Frontal cortex (tissue), 4 donors: ENCODE data around the gene SBK2. TPM values are rescaled to one million over a fixed set of nuclear protein-coding genes. Genes with fewer than 3 reads are reported as not detected.
"Not testable (repeated sequence)": the region's sequence is repeated elsewhere in the genome, so short reads cannot be mapped to it uniquely, and the experiment has no call there.

ENCODE experiments used
- DNase-seq, 2 donors: peaks; one replicate each; pipeline ENCODE4 v3.0.0; 2012; ENCODE audit warnings: low spot score in 2 of 2
- FAIRE-seq: peaks from 2 replicates; lab custom pipeline; 2012; peaks lifted over from hg19 to GRCh38; lab: Jason Lieb, UNC
- total RNA-seq: library from RNA; depleted of rRNA; stranded (reverse); fragments of >200 nt; gene quantifications from one replicate; pipeline ENCODE4 v1.2.3, GENCODE V29; 2014
- donor health status: control.
- donor health status: control.
- donor health status: control.

Gene SBK2, protein sequence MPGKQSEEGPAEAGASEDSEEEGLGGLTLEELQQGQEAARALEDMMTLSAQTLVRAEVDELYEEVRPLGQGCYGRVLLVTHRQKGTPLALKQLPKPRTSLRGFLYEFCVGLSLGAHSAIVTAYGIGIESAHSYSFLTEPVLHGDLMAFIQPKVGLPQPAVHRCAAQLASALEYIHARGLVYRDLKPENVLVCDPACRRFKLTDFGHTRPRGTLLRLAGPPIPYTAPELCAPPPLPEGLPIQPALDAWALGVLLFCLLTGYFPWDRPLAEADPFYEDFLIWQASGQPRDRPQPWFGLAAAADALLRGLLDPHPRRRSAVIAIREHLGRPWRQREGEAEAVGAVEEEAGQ
- 0.41 TPM for total RNA-seq

DNA sequence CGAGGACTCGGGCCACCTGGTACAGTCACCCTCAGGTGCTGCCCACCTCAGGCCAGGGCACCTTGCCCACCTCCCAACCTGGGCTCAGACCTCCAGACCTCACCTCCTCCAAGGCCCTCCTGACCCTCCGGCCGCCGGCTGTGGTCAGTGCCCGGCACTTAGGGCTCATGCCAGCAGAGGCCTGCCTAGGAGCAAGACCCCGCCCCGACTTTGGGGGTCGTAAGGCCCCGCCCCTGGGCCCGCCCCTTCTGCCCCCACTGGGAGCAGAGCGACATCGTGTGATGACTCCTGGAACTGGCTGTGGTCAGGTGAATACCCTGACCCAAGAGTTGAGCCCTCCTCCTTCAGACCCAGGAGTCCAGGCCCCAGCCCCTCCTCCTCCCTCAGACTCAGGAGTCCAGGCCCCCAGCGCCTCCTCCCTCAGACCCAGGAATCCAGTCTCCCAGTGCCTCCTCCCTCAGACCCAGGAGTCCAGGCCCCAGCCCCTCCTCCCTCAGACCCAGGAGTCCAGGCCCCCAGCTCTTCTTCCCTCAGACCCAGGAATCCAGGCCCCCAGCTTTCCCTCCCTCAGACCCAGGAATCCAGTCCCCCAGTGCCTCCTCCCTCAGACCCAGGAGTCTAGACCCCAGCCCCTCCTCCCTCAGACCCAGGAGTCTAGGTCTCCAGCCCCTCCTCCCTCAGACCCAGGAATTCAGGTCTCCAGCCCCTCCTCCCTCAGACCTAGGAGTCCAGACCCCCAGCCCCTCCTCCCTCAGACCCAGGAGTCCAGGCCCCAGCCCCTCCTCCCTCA lies at the start of gene SBK2:
SBK2 (minus strand) TSS at position 183 of the 790 bp plus-strand sequence. CDS start 839 bp downstream, outside the sequence.
- no peak for DNase-seq

DNA sequence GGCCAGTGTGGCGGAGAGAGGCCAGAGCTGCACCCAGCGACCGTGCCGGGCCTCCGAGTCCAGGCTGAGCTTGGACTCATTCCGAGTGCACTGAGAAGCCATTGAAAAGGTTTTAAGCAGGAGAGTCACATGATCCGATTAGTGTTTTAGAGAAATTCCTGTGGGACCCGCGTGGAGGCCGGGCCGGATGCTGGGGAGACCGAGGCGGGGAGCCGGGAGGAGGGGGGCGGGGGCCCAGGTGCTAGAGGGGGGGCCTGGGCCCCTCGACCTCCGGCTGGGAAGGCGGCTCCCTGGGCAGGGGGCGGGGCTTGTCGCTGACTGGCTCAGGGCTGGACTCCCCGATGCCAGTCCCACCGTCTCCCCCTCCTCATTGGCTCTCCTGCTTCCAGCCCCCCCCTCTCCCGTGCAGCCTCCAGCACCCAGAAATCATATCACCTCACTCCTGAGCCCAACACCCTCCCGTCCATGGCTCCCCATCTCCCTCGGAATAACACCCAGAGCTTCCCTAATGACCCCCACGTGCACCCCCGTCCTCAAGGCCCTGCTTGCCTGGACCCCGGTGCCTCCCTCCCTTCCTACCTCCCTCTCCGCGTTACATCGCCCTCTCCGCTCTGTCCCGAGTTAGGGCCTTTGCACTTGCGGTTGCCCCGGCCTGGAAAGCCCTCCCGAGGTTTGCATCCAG lies 48.9 kb upstream of the SBK2 start:
- FAIRE-seq (no peak), DNase-seq (peak; percentile 62 to 78)

More for the DNA sequence above, at the start of gene SBK2:
- no peak for FAIRE-seq

DNA sequence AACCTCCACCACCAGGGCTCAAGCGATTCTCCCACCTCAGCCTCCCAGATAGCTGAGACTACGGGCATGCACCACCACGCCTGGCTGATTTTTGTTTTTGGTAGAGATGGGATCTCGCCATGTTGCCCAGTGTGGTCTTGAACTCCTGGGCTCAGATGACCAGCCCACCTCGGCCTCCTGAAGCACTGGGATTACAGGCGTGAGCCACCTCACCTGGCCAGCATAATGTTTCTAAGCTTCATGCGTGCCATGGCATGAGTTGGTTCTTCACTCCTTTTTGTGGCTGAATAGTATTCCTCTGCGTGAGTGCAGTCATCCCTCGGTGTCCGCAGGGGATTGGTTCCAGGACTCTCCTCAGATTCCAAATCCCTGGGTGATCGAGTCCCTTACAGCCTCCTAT lies 47.9 kb upstream of the SBK2 start:
- no peak for FAIRE-seq
- DNase-seq = no peak

DNA sequence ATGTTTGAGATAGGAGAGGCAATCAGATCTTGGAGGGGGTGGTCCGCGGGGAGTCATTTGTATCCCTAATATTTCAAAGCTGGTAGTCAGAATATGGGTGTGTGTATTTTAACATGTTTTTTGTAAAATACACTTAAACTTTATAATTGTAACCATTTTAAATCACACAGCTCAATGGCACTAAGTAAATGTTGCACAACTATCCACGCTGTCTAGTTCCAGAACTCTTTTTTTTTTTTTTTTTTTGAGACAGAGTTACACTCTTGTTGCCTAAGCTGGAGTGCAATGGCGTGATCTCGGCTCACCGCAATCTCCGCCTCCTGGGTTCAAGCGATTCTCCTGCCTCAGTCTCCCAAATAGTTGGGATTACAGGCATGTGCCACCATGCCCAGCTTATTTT lies 47.0 kb upstream of the SBK2 start:
- FAIRE-seq, DNase-seq: not testable (repeated sequence)

DNA sequence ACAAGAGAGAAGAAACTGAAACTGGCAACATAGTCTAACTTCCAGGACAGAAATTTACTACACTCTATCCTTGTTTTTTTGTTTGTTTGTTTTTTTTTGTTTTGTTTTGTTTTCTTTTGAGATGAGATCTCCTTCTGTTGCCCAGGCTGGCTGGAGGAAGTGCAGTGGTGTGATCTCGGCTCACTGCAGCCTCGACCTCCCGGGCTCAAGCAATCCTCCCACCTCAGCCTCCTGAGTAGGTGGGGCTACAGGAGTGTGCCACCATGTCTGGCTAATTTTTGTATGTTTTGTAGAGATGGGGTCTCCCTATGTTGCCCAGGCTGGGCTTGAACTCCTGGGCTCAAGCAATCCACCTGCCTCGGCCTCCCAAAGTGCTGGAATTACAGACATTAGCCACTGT lies 45.4 kb upstream of the SBK2 start:
- not testable (repeated sequence) for DNase-seq, FAIRE-seq

DNA sequence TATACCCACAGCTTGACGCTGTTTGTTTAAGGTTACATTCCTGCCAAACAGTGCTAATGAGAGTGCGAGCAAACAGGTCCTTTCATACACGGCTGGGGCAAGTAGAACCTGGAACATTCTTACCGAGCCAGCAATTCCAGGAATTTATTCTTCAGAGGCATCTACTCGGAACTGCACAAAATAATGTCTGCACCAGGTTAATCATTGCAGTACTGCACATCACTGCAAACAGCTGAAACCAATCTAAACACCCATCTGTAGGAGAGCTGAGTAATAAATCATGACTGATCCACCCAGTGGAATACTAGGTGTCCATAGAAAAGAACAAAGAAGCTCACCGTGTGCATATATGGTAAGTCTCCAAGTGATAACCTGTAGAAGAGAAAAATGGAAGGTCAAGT lies 44.9 kb upstream of the SBK2 start:
- DNase-seq (no peak), FAIRE-seq (no peak)

DNA sequence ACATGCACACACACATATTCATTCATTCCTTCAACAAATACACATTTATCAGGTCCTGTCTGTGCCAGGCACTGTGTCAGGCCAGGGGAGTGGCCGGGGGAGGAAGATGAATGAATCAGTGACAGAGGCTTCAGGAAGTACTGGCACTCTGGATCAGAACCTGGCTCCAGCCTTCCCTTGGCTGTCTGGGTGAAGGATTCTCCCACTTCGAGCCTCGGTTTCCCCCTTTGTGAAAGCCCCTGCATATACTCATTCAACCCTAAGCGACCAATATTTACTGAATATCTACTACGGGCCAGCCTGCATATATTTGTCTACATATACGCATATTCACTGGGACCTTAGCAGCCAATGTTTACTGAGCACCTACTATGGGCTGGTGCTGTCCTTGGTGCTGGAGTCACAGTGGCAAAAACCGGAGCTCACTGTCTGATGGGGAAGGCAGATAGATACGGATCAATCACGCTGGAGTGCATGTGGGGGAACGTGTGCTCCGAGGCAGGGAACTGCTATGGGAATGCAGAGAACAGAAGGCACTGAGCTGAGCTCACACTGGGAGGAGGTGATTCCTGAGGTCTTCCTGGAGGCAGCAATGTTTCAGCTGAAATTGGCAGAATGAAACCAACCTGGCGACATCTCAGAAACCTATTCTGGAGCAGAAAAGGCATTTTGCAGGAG lies 44.4 kb upstream of the SBK2 start:
- DNase-seq (peak in 1 of 2 donors; percentile 41), FAIRE-seq (no peak)

DNA sequence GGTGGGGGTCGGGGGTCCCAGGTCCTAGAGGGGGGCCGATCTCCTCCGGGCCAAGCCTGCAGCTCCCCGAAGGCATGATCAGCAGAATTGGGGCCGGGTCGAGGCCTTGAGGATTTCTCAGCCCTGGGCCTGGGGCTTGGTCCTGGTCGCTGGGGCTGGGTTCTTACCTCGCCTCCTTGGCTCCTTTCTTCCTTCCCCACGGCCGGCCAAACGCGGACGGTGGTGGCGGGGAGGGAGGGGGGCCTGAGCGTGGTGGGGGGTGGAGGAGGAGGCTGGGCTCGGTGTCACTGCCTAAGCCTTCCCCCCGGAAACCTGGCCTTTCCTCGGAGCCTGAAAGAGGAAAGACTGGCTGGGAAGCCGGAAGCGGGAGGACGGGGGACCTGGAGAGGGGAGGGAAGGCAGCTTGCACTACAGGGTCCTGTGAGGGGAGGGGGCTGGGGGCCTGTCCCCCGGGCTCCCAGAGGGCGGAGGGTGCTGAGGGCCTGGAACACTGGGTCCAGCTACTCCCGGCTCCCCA lies 43.8 kb upstream of the SBK2 start, which contains the start of gene ZNF579:
ZNF579 (minus strand) TSS at position 221 of the 517 bp plus-strand sequence. CDS start 1,209 bp downstream, outside the sequence.
- no peak for FAIRE-seq
- peak; percentile 88 to 90 for DNase-seq

DNA sequence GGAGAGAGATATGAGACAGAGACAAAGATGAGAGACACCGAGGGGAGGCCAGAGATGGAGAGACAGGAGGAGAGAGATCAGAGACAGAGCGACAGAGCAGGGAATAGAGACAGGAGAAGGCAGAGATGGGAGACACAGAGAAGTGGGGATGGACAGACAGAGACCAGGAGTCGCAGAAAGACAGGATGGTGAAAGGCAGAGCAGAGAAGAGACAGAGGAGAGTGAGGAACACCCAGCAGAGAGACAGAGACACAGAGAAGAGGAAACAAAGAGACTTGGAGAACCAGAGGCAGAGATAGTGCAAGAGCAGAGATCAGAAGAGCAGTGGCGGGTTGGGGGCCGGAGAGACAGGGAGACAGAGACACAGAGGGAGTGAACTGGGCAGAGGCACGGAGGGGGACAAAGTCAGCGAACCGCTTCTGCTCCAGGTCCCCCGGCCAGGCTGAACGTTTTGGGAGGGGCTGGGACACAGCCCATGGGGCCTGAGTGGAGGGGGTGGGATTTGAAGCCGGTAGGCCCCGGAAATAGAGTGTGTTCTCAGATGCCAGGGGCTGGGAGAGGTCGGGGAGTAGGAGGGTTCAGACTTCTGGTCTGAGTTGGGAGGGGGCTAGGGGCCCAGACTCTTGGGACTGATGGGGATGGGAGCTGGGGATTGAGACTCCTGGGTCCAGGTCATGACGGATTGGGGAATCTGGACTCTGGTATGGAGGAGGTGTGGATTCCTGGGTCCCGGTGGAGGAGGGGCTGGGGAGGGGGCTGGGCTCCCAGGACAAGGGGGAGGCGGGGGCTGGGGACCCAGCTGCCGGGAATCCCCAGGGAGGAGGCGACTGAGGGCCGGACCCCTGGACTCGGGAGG lies 43.1 kb upstream of the SBK2 start:
- peak in 1 of 2 donors; percentile 46 for DNase-seq
- FAIRE-seq = no peak

DNA sequence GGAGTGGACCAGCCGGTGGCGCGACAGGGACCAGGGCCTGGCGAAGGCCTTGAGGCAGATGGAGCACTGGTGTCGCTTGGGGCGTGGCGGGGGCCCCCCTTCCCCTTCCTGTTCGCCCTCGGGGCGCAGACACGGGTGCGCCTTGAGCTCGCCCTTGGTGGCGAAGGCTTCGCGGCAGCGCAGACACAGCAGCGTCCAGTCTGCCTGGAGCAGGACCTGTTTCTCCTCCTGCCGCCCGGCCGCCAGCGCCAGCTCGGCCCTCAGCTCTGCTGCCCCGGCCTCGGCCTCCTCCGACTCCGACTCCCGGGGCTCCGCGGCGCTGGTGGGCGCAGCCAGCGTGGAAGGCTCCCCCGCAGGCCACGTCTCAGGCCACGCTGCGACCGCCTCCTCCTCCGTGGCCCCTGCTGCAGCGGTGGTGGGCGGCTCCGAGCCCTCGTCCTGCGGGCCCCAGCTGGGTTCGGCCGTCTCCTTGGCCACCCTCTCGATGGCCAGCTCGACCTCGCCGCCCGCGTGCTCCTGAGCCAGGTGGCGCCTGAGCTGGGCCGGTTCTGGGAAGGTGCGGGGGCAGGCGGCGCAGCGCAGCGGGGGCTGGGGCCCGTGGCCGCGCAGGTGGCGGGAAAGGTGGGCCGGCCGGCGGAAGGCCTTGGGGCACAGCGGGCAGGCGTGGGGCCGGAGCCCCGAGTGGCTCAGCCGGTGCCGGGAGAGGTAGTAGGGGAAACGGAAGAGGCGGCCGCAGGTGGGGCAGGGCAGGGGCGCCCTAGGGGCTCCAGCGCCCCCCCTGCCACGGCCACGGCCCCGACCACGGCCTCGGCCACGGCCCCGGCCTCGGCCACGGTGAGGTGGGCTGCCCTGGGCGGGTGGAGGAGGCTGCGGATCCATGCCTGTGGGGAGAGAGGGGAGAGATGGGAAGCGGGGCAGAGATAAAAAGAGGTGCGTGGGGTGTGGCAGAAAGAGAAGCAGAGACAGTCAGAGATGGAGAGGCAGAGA lies 42.1 kb upstream of the SBK2 start:
- DNase-seq (no peak), FAIRE-seq (no peak)

DNA sequence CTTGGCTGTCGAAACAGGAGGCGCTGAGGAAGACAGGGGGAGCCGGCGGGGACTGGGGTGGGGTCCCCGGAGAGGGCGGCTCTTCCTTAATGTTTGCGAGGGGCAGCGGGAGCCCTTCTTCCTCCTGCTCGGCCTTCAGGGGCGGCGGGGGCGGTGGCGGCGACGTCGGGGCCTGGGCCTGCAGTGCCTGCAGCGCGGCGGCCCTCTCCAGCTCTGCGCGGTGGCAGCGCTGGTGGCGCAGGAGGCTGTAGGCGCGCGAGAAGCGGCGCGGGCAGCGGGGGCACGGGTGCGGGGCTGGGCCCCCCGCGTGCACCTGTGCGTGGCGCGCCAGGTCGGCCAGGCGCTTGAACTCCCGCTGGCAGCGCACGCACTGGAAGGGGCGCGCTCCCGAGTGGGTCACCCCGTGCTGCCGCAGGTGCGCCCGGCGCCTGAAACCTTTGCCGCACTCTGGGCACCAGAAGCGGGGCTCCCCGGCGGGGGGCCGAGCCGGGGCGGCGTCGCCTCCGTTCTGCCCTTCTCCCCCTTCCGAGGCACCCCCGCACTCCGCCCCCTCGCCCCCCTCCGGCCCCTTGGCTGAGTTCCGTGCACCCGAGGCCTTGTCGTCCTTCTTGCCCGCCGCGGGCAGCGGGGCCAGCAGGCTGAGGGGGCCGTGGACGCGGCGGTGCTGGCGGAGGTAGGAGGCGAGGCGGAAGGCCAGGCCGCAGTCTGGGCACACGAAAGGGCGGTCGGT lies 41.3 kb upstream of the SBK2 start:
- no peak for DNase-seq
- FAIRE-seq = no peak

DNA sequence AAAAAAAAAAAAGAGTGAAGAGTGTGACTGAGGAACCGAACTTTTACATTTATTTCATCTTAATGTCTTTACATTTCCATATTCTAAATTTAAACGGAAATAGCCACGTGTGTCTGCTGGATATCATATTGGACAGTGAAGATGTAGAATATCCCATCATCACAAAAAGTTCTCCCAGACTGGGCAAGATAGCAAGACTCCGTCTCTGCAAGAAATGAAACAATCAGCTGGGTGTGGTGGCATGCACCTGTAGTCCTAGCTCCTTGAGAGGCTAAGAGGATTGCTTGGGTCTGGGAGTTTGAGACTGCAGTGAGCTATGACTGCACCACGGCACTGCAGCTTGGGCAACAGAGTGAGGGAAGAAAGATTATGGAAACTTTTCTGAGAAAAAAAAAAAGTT lies 39.8 kb upstream of the SBK2 start:
- DNase-seq (no peak), FAIRE-seq (no peak)

DNA sequence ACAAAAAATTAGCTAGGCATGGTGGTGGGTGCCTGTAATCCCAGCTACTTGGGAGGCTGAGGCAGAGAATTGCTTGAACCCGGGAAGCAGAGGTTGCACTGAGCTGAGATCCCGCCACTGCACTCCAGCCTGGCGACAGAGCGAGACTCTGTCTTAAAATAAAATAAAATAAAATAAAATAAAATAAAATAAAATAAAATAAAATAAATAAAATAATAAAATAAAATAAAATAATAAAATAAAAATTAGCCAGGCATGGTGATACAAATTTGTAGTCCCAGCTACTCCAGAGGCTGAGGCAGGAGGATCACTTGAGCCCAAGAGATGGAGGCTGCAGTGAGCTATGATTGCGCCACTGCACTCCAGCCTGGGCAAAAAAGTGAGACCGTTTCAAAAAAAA lies 37.0 kb upstream of the SBK2 start:
- not testable (repeated sequence) for FAIRE-seq, DNase-seq

DNA sequence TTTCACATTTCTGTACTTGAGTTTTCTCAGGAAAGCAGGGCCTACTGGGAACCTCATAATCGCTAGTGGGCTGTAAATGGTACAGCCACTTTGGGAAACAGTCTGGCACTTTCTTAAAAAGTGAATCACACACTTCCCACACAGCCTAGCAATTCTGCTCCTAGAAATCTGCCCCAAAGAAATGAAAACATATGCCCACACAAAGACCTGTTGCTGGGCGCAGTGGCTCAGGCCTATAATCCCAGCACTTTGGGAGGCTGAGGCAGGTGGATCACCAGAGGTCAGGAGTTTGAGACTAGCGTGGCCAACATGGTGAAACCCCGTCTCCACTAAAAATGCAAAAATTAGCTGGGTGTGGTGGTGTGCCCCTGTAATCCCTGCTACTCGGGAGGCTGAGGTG lies 32.5 kb upstream of the SBK2 start:
- DNase-seq, FAIRE-seq: not testable (repeated sequence)

DNA sequence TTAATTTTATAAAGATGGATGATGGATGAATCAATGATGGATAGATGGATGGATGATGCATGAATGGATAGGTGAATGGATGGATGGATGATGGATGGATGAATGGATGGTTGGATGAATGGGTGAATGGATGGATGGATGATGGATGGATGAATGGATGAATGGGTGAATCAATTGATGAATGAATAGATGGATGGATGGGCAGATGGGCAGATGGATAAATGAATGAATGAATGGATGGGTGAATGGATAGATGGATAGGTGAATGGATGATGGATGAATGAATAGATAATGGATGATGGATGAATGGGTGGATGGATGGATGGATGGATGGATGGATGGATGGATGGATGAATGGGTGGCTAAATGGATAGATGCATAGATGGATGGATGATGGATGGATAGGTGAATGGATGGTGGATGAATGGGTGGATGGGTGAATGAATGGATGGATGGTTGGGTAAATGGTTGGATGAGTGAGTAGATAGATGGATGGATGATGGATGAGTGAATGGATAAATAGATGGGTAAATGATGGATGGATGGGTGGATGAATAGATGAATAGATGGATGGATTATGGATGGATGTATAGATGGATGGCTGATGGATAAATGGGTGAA lies 30.9 kb upstream of the SBK2 start:
- DNase-seq = no peak
- FAIRE-seq = no peak

DNA sequence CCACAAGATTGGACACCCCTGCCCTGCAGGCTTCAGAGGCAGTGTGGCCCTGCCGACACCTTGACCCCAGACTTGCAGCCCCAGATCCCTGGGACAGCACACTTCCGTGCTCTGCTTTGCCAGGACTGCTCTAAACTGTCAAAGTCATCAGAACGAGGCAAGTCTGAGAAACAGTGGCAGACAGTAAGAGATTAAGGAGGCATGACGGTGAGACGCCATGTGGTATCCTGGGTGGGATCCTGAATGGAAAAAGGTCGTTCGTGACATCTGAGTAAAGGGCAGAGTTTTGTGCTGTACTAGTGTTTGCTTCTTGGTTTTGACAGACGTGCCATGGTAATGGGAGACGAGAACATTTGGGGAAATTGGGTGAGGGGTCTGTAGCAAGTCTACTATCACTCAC lies 29.9 kb upstream of the SBK2 start:
- FAIRE-seq (no peak), DNase-seq (no peak)
